OCI-LY1 (cell line): Measurements from ENCODE around the gene ZNF576.

Experiments used
- H2AFZ ChIP-seq: fragments of 200-600 bp; sonication (generic), shearing (Covaris generic); 2 replicates; pipeline ENCODE4 v1.6.0; 2014; ENCODE audit warnings: antibody characterized with exemption, mild to moderate bottlenecking, low read length
- H3F3A ChIP-seq: fragments of 200-600 bp; sonication (generic), shearing (Covaris generic); 2 replicates; pipeline ENCODE4 v1.6.0; 2014; ENCODE audit warnings: mild to moderate bottlenecking, antibody characterized with exemption, low read length, moderate library complexity; ENCODE audit not compliant: insufficient read depth
- H3K27ac ChIP-seq: fragments of 200-600 bp; sonication (generic); 2 replicates; pipeline ENCODE4 v1.5.1; 2014; ENCODE audit warnings: low read length, mixed run types, mild to moderate bottlenecking, low read depth; ENCODE audit not compliant: poor library complexity, severe bottlenecking
- H3K27me3 ChIP-seq: fragments of 200-600 bp; sonication (generic); 2 replicates; pipeline ENCODE4 v1.6.0; 2014; ENCODE audit warnings: antibody characterized with exemption, mild to moderate bottlenecking, low read length, moderate library complexity; ENCODE audit not compliant: insufficient read depth
- H3K36me3 ChIP-seq: fragments of 200-600 bp; sonication (generic); 2 replicates; pipeline ENCODE4 v1.6.1; 2014; ENCODE audit warnings: mild to moderate bottlenecking, antibody characterized with exemption, low read length, moderate library complexity, mixed read lengths; ENCODE audit not compliant: insufficient read depth
- H3K4me1 ChIP-seq: fragments of 200-600 bp; sonication (generic); 2 replicates; pipeline ENCODE4 v1.5.1; 2014; ENCODE audit warnings: mild to moderate bottlenecking, low read length, moderate library complexity; ENCODE audit not compliant: insufficient read depth, severe bottlenecking
- H3K4me2 ChIP-seq: fragments of 200-600 bp; sonication (generic), shearing (Covaris generic); 2 replicates; pipeline ENCODE4 v1.6.1; 2014; ENCODE audit warnings: low read length
- H3K4me3 ChIP-seq: fragments of 200-600 bp; sonication (generic); 2 replicates; pipeline ENCODE4 v1.5.1; 2014; ENCODE audit warnings: low read length, low read depth, mild to moderate bottlenecking, mixed read lengths; ENCODE audit not compliant: poor library complexity, severe bottlenecking
- H3K79me2 ChIP-seq: fragments of 200-600 bp; shearing (Covaris generic); 2 replicates; pipeline ENCODE4 v1.6.1; 2016; ENCODE audit warnings: mixed run types, low read length, mixed read lengths; ENCODE audit not compliant: insufficient read depth
- H3K9ac ChIP-seq: fragments of 200-600 bp; sonication (generic), shearing (Covaris generic); 2 replicates; pipeline ENCODE4 v1.6.1; 2014; ENCODE audit warnings: mild to moderate bottlenecking, low read length, mixed read lengths
- H3K9me2 ChIP-seq: fragments of 200-600 bp; sonication (generic), shearing (Covaris generic); 2 replicates; pipeline ENCODE4 v1.6.1; 2014; ENCODE audit warnings: low read depth, mild to moderate bottlenecking, low read length, mixed read lengths
- H3K9me3 ChIP-seq: fragments of 200-600 bp; shearing (Covaris generic); 2 replicates; pipeline ENCODE4 v1.6.1; 2014; ENCODE audit warnings: low read length, mixed read lengths
- H4K20me1 ChIP-seq: fragments of 200-600 bp; sonication (generic), shearing (Covaris generic); 2 replicates; pipeline ENCODE4 v1.6.0; 2016; ENCODE audit warnings: mild to moderate bottlenecking, low read length; ENCODE audit not compliant: insufficient read depth
- EZH2 ChIP-seq: fragments of 200-600 bp; sonication (generic), shearing (Covaris generic); IDR thresholded peaks from 2 replicates; pipeline ENCODE4 v1.8.0; 2017; ENCODE audit warnings: borderline replicate concordance, mixed run types, mild to moderate bottlenecking, antibody characterized with exemption, low read length, moderate library complexity, mixed read lengths
- TF ChIP-seq, protein P1 (sequence below): fragments of 200-600 bp; sonication (generic), shearing (Covaris generic); IDR thresholded peaks from 2 replicates; pipeline ENCODE4 v1.5.1; 2017; ENCODE audit warnings: mild to moderate bottlenecking, antibody characterized with exemption, low read length, moderate library complexity, mixed read lengths

The ZNF576 gene

GRCh38 chr19:43569657-43570056 is 26.7 kb upstream of the ZNF576 start:
- Histone ChIP-seq H4K20me1 (no peaks in the 10 kb centered on the region), H2AFZ (no peak overlapping the region), H3K36me3 (peaks cover 16% of the 10 kb centered on the region; the same call in 1 of the 2 replicates), H3F3A (no peaks in the 10 kb centered on the region), H3K79me2 (no peaks in the 10 kb centered on the region), H3K9me3 (no peaks in the 10 kb centered on the region), H3K4me2 (no peak overlapping the region), H3K9ac (no peak overlapping the region), H3K27me3 (no peaks in the 10 kb centered on the region), H3K27ac (no peak overlapping the region), H3K4me3 (no peak overlapping the region), H3K9me2 (no peaks in the 10 kb centered on the region), H3K4me1 (peaks cover 8% of the 10 kb centered on the region)
- TF ChIP-seq EZH2 = no peak
- TF ChIP-seq, protein P1, sequence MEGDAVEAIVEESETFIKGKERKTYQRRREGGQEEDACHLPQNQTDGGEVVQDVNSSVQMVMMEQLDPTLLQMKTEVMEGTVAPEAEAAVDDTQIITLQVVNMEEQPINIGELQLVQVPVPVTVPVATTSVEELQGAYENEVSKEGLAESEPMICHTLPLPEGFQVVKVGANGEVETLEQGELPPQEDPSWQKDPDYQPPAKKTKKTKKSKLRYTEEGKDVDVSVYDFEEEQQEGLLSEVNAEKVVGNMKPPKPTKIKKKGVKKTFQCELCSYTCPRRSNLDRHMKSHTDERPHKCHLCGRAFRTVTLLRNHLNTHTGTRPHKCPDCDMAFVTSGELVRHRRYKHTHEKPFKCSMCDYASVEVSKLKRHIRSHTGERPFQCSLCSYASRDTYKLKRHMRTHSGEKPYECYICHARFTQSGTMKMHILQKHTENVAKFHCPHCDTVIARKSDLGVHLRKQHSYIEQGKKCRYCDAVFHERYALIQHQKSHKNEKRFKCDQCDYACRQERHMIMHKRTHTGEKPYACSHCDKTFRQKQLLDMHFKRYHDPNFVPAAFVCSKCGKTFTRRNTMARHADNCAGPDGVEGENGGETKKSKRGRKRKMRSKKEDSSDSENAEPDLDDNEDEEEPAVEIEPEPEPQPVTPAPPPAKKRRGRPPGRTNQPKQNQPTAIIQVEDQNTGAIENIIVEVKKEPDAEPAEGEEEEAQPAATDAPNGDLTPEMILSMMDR = no peak

GRCh38 chr19:43570174-43570791 is 26.1 kb upstream of the ZNF576 start:
- Histone ChIP-seq H2AFZ (no peak overlapping the region), H4K20me1 (no peaks in the 10 kb centered on the region), H3K9ac (no peak overlapping the region), H3K79me2 (0 out of 2 replicates have a peak, but pooled peaks cover 3% of the 10 kb centered on the region), H3K27me3 (no peaks in the 10 kb centered on the region), H3K9me2 (no peaks in the 10 kb centered on the region), H3F3A (no peaks in the 10 kb centered on the region), H3K4me2 (no peak overlapping the region), H3K27ac (no peak overlapping the region), H3K4me1 (peaks cover 8% of the 10 kb centered on the region), H3K4me3 (no peak overlapping the region), H3K36me3 (peaks cover 16% of the 10 kb centered on the region; the same call in 1 of the 2 replicates), H3K9me3 (no peaks in the 10 kb centered on the region)
- no peak for TF ChIP-seq EZH2
- TF ChIP-seq, protein P1 = no peak

- H3K9ac ChIP-seq = peak overlapping the region; percentile 22; the same call in 1 of the 2 replicates
- H3K36me3 ChIP-seq = peaks cover 16% of the 10 kb centered on the region; the same call in 1 of the 2 replicates
- H3F3A ChIP-seq = no peaks in the 10 kb centered on the region
- H3K4me1 ChIP-seq = peaks cover 13% of the 10 kb centered on the region
- no peaks in the 10 kb centered on the region for H3K9me3 ChIP-seq
- H4K20me1 ChIP-seq = no peaks in the 10 kb centered on the region
- TF ChIP-seq, protein P1 = no peak
- TF ChIP-seq EZH2 = no peak
- no peak overlapping the region for H3K27ac ChIP-seq
- no peak overlapping the region for H3K4me2 ChIP-seq
- 0 out of 2 replicates have a peak, but pooled peaks cover 3% of the 10 kb centered on the region for H3K79me2 ChIP-seq
- no peak overlapping the region for H2AFZ ChIP-seq
- H3K9me2 ChIP-seq = no peaks in the 10 kb centered on the region
- no peak overlapping the region for H3K4me3 ChIP-seq
- H3K27me3 ChIP-seq = no peaks in the 10 kb centered on the region
Measured at GRCh38 chr19:43572171-43572588, 24.2 kb upstream of the ZNF576 start.
